GM19193 (cell line): ENCODE data around the gene UBE2O.

ENCODE experiments used
- POLR2A ChIP-seq: IDR thresholded peaks from 4 replicates; pipeline ENCODE4 v1.6.1; 2011; ENCODE audit not compliant: insufficient read depth, insufficient read length; ENCODE audit errors: extremely low read depth

UBE2O gene

DNA sequence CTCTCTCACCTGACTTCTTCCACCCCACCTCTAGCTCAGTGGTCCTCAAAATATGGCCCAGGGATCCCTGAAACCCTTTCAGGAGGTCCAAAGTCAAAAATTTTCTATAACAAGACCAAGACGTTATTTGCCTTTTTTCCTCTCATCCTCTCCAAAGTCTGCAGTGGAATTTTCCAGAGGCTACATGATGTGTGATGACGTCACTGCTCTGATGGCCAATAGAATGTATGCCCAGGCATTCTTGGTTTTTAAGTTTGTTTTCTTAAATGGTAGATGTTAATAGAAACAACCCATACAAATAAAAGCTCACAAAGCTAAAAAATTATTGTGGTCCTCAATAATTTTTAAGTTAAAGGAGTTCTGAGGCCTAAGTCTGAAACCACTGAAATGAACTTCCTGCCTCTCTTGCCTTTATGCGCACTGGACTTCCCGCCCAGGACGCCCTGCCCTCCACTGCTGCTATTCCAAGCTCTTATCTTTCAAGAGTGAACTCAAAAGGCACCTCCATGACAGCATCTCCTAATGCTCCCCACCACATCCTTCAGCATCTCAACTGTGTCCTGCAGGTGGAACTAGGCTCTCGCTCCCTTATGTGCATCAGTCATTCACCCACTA, 13.5 kb downstream of the UBE2O start:
- TF ChIP-seq POLR2A: no peak

DNA sequence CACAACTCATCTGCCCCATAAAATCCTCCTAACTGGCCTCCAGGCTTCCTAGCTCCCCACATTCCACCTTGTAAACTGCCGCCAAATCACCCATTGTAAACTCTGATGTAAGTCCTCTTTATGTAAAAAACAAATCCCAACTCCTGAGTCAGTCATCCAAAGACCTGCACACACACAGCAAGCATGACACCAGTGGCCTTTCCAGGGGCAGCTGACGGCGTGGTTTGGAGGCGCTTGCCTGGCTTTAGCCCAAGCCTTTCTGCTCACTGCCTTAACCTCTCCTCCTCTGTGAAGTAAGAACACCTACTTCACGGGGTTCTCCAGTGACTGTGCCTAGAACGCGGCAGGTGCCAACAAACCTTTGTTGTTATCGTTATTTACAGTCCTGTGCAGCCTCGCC, 14.0 kb downstream of the UBE2O start:
- TF ChIP-seq POLR2A: no peak

GRCh38 chr17:76437467-76438402, 15.2 kb downstream of the UBE2O start:
- no peak for TF ChIP-seq POLR2A

- no peak for TF ChIP-seq POLR2A
Observed at GRCh38 chr17:76435751-76436150, 17.2 kb downstream of the UBE2O start.

DNA sequence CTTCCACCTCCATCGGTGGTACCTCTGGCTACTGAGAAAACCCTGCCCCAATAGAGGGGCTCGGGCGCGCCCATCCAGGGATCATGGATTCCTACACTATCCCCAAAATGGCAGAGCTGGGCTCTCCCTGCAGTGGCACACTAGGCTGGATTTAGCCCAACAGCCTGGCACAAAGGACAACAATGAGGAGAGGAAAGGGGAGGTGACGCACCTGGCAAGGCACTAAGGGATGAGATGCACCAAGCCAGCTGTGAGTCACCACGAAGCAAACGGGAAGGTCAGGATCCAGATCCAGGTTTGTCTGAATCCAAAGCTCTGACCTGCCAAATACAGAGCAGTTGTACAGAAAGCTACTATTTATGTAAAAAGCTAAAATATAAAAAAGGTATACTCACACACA, 18.1 kb downstream of the UBE2O start:
- TF ChIP-seq POLR2A: no peak

- TF ChIP-seq POLR2A: no peak
Observed at GRCh38 chr17:76433693-76434092, 19.3 kb downstream of the UBE2O start.

GRCh38 chr17:76432712-76433336, 20.1 kb downstream of the UBE2O start:
- TF ChIP-seq POLR2A: no peak

GRCh38 chr17:76432004-76432403, 20.9 kb downstream of the UBE2O start:
- TF ChIP-seq POLR2A: no peak

- no peak for TF ChIP-seq POLR2A
Observed at GRCh38 chr17:76431509-76431908, 21.4 kb downstream of the UBE2O start.

- TF ChIP-seq POLR2A: no peak
Observed at GRCh38 chr17:76428511-76428910, 24.4 kb downstream of the UBE2O start.

- no peak for TF ChIP-seq POLR2A
Observed at GRCh38 chr17:76427501-76428231, 25.3 kb downstream of the UBE2O start.

GRCh38 chr17:76426853-76427252, 26.1 kb downstream of the UBE2O start:
- TF ChIP-seq POLR2A: no peak

DNA sequence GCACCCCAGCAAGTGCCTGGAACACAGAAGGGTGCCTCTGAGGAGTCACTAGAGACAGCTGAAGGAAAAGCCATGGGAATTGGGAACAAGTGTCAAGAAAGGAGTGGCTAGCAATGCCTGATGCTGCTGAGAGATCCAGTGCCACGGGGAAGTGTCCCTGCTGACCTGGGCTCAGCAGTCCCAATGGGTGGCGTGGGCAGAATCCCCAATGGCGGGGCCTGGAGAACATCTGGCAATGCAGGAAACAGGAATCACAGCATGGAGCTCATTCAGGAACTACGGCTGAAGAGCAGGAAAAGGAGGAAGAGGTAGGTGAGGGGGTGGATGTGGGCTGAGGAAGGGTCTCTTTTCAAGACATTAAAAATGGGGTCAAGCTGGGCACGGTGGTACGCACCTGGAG, 30.1 kb downstream of the UBE2O start:
- no peak for TF ChIP-seq POLR2A

DNA sequence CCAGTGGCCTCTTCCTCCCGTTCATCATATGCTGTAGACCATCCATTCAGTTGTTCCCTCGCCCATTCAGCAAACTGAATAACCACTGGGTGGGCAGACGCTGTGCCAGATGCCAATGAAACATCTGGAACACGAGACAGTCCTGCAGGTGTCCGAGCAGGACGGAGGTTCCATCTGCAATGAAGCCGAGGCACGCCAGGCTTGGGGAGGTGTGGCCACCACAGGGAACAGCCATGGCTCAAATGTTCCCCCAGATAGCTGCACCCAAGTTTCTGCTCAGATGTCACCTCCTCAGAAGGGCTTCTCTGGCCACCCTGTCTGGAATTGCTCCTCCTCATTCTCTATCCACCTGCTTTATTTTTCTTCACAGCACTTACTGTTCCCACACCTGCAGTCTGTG, 30.5 kb downstream of the UBE2O start:
- TF ChIP-seq POLR2A: no peak

- TF ChIP-seq POLR2A: no peak
Observed at GRCh38 chr17:76421044-76421407, 31.9 kb downstream of the UBE2O start.

GRCh38 chr17:76420356-76421043, 32.5 kb downstream of the UBE2O start:
- no peak for TF ChIP-seq POLR2A
